Urinary bladder (tissue), 4 donors: Measurements from ENCODE around the gene ZBTB48. TPM values are rescaled to one million over a fixed set of nuclear protein-coding genes. Genes with fewer than 3 reads are reported as not detected.
"Not testable (repeated sequence)": the region's sequence is repeated elsewhere in the genome, so short reads cannot be mapped to it uniquely, and the experiment has no call there.

ENCODE experiments used
- DNase-seq: peaks from one replicate; pipeline ENCODE4 v3.0.0-alpha.2; 2015; ENCODE audit errors: extremely low spot score
- H3K27ac ChIP-seq: one replicate; pipeline ENCODE4 v1.5.1; 2013; ENCODE audit warnings: low read depth, mild to moderate bottlenecking, moderate library complexity
- H3K36me3 ChIP-seq: one replicate; pipeline ENCODE4 v1.6.1; 2013; ENCODE audit warnings: mild to moderate bottlenecking, moderate library complexity; ENCODE audit not compliant: insufficient read depth
- H3K4me1 ChIP-seq: one replicate; pipeline ENCODE4 v1.6.1; 2013; ENCODE audit warnings: mild to moderate bottlenecking, moderate library complexity; ENCODE audit not compliant: insufficient read depth
- H3K4me3 ChIP-seq: one replicate; pipeline ENCODE4 v1.5.1; 2013; ENCODE audit warnings: low read depth, low read length
- WGBS: extraction: QIAGEN DNeasy Blood & Tissue Kit; methylation state at CpG from one replicate; pipeline ENCODE4 v1.1.7; 2013; 5-methylcytosine and 5-hydroxymethylcytosine counted together
- polyA plus RNA-seq: library from polyadenylated mRNA; stranded (reverse); fragments of 200-250 nt; gene quantifications from one replicate; pipeline ENCODE4 v1.2.3, GENCODE V29; 2013
- total RNA-seq: library from RNA; depleted of rRNA; stranded (reverse); fragments of >200 nt; gene quantifications from one replicate; pipeline ENCODE4 v1.2.3, GENCODE V29; 2014
- donor health status: healthy with polysubstance abuse.
- donor health status: healthy.

ZBTB48 gene
- total and polyA plus RNA-seq, 2 donors = 19.6 to 32.2 TPM

DNA sequence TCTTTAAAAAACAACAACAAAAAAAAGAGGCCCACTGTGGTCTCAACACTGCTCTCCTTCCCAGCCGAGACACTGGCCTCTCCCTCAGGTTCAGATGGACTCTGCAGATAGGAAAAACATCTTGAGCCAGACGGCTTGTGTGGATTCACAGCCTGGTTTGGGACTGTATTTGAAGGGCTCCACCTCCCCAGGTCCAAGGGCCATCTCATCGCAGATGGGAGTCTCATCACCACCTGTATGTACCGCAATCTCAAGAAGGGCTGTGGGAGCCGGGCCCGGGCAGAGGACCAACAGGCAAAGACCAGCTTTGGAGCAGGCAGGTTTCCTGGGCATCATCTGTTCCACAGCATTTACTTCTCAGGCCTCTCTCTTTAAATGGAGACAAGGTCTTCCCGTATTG, 10.3 kb downstream of the ZBTB48 start:
- Histone ChIP-seq H3K4me3 (no peak overlapping the region), H3K27ac (no peak overlapping the region), H3K4me1 (no peaks in the 10 kb centered on the region), H3K36me3 (peaks cover 6% of the 10 kb centered on the region)
- no peak for DNase-seq
- 86% methylated on average over 7 of the region's 7 CpGs for WGBS

DNA sequence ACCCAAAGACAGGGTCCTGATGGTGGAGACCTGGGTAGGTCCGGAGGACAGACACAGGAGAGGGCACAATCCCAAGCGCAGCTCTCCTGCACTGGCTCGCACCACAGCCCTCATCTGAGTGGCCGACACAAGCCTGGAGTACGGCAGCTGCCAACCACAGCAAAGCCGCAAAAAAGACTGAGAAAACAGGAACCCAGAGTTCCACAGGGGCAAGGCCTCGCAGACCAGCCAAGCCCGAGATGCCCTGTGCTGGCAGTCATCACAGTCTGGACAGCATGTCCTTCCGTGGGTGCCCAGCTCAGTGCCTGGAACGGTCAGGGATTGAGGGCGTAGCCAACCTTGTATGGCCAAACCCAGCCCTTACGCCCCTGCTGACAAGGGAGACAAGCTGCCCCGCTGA, 11.4 kb downstream of the ZBTB48 start:
- 79% methylated on average over 13 of the region's 13 CpGs for WGBS

DNA sequence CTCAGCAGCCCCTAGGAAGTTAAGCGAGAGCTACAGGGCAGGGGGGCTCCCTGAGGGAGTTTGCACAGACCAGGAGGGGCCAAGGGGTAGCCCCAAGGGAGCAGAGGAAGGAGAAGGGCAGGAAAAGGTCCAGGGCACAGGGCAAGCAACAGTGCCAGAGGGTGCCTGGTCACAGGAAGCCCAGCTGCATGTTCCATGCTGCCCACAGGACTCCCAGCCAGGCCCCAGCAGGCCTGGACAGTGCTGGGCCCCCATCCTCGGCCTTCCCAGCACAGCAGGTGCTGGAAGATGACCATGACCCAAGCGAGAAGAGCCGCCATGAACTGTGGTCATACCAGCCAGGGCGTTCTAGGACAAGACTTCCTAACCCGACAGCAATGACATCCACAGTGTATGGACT, 11.8 kb downstream of the ZBTB48 start:
- no peak overlapping the region for H3K27ac ChIP-seq

More for the DNA sequence above, 11.4 kb downstream of the ZBTB48 start:
- peaks cover 6% of the 10 kb centered on the region for H3K36me3 ChIP-seq
- H3K4me1 ChIP-seq = no peaks in the 10 kb centered on the region
- DNase-seq = no peak
- H3K4me3 ChIP-seq = no peak overlapping the region
- no peak overlapping the region for H3K27ac ChIP-seq

GRCh38 chr1:6592441-6592840, 12.6 kb downstream of the ZBTB48 start:
- Histone ChIP-seq H3K4me1 (no peaks in the 10 kb centered on the region), H3K27ac (no peak overlapping the region)
- 47% methylated on average over 5 of the region's 5 CpGs for WGBS

More for the DNA sequence above, 11.8 kb downstream of the ZBTB48 start:
- WGBS = 92% methylated on average over 6 of the region's 6 CpGs
- DNase-seq = no peak
- H3K4me1 ChIP-seq = no peaks in the 10 kb centered on the region
- peaks cover 6% of the 10 kb centered on the region for H3K36me3 ChIP-seq
- H3K4me3 ChIP-seq = no peak overlapping the region

DNA sequence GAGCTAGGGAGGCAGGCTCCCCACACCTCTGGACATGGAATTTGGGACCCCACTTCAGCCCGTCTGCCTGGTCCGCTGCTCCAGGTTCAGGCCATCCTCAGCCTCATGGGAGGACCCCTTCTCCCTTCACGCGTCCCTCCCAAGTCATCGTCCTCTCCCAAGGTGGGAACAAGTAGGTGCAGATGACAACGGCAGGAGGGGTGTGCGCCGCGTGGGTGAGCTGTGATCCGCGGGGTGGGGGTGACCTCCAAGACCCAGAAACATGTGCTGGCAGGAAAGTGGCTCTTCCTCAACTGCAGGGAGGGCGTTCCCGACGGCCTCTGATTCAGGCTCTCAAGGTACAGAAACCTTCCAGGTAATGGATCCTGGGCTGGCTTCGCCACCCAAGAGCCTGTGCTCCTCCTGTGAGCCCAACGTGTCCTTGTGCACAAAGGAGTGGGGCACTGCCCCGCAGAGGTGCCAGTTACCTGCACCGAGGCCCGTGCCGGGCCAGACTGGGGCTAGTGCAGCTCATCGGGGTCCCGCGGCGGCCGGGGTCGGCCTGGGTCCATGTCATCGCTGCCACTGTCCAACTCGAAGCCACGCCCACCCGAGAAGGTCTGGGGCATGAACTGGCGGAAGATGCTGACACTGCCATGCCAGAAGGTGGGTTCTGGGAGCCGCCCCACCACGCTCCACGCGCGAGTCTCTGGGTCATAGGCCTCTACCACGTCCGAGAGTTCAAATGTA, 13.2 kb downstream of the ZBTB48 start:
- 92% methylated on average over 38 of the region's 38 CpGs for WGBS

More at GRCh38 chr1:6592441-6592840, 12.6 kb downstream of the ZBTB48 start:
- Histone ChIP-seq H3K36me3 (peaks cover 6% of the 10 kb centered on the region), H3K4me3 (no peak overlapping the region)
- no peak for DNase-seq

GRCh38 chr1:6593810-6594209, 14.0 kb downstream of the ZBTB48 start:
- no peak overlapping the region for H3K27ac ChIP-seq
- no peaks in the 10 kb centered on the region for H3K4me1 ChIP-seq
- peaks cover 9% of the 10 kb centered on the region for H3K36me3 ChIP-seq
- no peak for DNase-seq
- 92% methylated on average over 15 of the region's 15 CpGs for WGBS
- no peak overlapping the region for H3K4me3 ChIP-seq

More for the DNA sequence above, 13.2 kb downstream of the ZBTB48 start:
- H3K4me3 ChIP-seq = no peak overlapping the region
- H3K4me1 ChIP-seq = no peaks in the 10 kb centered on the region
- peaks cover 8% of the 10 kb centered on the region for H3K36me3 ChIP-seq
- no peak overlapping the region for H3K27ac ChIP-seq
- DNase-seq = no peak

DNA sequence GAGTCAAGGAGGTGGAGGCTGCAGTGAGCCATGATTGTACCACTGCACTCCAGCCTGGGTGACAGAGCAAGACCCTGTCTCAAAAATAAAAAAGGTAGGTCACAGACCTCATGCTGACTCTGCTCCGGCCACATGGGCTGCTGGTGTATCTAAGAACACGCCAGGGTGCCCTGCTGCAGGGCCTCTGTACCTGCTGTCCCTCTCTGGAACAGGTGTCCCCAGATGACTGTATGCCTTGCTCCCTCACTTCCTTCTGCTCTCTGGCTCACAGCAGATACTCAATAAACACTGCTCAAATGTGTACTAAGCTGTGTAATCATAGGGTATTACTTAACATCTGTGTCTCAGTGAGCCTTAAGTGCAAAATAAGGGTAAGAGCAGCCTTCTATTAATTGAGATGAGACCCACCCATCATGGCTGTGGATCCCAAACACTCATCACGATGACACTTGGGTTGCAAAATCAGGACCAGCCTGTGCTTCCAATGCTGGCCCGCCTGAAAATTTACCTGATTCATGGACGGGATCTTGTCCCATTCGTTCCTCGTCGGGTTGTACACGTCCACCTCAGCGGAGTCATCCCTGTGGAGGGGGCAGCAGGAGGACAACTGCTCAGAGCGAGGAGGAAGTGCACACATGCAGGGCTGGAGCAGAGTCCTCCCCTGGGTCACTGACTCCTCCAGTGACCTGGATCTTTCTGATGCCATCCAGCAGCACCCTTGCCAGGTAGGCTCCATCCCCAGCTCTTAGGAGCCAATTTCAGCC, 15.4 kb downstream of the ZBTB48 start:
- H3K27ac ChIP-seq = no peak overlapping the region
- DNase-seq = no peak
- 82% methylated on average over 11 of the region's 11 CpGs for WGBS
- H3K36me3 ChIP-seq = peaks cover 10% of the 10 kb centered on the region
- H3K4me3 ChIP-seq = no peak overlapping the region
- H3K4me1 ChIP-seq = no peaks in the 10 kb centered on the region

DNA sequence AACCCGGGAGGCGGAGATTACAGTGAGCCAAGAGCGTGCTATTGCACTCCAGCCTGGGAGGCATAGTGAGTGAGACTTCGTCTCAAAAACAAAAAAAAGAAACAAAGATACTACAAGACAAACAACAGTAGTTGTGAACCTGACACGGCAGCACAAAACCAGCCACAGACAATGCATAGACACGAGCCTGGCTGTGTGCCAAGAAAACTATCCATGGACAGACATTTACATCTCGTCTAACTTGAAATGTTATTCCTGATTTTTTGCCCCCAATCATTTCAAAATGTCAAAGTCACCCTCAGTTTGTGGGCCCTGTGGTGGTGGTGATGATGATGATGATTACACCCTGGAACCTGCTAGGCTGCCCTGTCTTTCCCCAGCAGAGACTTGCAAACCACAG, 16.6 kb downstream of the ZBTB48 start:
- DNase-seq = no peak
- WGBS = 59% methylated on average over 7 of the region's 7 CpGs
- H3K27ac ChIP-seq = no peak overlapping the region
- no peak overlapping the region for H3K4me3 ChIP-seq
- no peaks in the 10 kb centered on the region for H3K4me1 ChIP-seq
- H3K36me3 ChIP-seq = peaks cover 10% of the 10 kb centered on the region

DNA sequence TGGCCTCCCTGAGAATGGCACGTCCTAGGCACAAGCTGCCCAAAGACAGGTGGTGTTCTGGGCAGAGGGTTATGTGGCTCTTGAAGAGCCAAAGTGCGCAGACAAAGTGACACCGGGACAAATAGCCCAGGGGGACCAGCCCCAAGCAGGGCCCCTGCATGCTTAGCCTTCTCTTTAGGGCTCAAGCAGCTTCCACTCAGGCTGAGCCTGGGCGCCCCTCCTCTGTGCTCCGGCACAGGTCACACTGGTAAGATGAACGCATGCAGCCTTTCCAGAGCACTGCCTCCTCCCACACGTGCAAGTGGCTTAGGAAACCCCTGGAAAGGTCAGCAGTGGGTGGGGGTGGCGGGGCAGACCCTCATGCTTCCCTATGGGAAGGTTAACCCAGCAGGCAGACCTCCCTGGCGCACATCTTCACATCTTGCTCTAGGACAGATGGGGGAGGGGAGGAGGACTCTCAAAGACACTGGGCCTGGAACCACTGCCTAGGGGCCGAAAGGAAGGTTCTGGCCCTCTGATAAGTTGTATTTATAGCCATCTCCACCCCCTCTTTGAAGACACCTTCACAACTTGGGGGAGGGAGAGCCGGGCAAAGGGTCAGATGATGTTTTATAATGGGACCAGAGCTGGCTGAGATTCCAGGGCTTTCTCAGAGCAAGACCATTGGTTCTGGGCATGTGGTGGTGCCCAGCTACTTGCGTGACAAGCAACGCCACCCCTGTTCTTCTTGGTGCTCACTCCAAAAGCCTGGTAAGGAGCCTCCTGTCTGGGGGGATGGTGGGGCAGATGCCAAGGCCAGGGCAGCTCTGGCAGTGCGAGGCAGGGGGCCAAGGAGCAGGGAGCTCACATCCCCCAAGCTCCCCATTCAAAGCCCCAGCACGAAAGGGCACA, 17.3 kb downstream of the ZBTB48 start:
- H3K4me3 ChIP-seq = no peak overlapping the region
- no peak overlapping the region for H3K27ac ChIP-seq
- no peak for DNase-seq
- H3K4me1 ChIP-seq = no peaks in the 10 kb centered on the region
- H3K36me3 ChIP-seq = peaks cover 10% of the 10 kb centered on the region
- WGBS = 70% methylated on average over 15 of the region's 15 CpGs

- DNase-seq = no peak
- WGBS = 77% methylated on average over 6 of the region's 6 CpGs
- no peak overlapping the region for H3K4me3 ChIP-seq
- H3K36me3 ChIP-seq = peaks cover 10% of the 10 kb centered on the region
- no peak overlapping the region for H3K27ac ChIP-seq
- H3K4me1 ChIP-seq = no peaks in the 10 kb centered on the region
Measured at GRCh38 chr1:6597777-6598131, 18.0 kb downstream of the ZBTB48 start.

GRCh38 chr1:6599141-6599975, 19.6 kb downstream of the ZBTB48 start:
- no peak for DNase-seq
- H3K36me3 ChIP-seq = peaks cover 4% of the 10 kb centered on the region
- H3K4me1 ChIP-seq = no peaks in the 10 kb centered on the region

DNA sequence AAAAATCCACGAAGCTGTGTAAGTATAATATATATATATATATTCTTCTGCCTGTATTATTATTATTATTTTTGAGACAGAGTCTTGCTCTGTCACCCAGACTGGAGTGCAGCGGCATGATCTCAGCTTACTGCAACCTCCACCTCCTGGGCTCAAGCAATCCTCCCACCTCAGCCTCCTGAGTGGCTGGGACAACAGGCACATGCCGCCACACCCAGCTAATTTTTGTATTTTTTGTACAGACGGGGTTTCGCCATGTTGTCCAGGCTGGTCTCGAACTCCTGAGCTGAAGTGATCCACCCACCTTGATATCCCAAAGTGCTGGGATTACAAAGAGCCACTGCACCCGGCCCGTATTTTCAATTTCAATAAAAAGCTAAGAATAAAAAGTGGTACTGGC, 20.2 kb downstream of the ZBTB48 start:
- H3K27ac ChIP-seq, DNase-seq, H3K4me1 ChIP-seq, H3K36me3 ChIP-seq: not testable (repeated sequence)
- H3K4me3 ChIP-seq = peak overlapping the region; percentile 77
- WGBS = 62% methylated on average over 8 of the region's 8 CpGs

More at GRCh38 chr1:6599141-6599975, 19.6 kb downstream of the ZBTB48 start:
- H3K4me3 ChIP-seq = peak overlapping the region; percentile 15
- H3K27ac ChIP-seq = no peak overlapping the region
- WGBS = 79% methylated on average over 31 of the region's 31 CpGs
